Stimulated activated naive CD4-positive, alpha-beta T cell (primary cell): Measurements from ENCODE around the gene ZNF592.

ENCODE experiments used
- DNase-seq, 6 experiments: peaks; one replicate each; lab custom pipeline; 2025; lab: John Stamatoyannopoulos, UW

ZNF592 gene

GRCh38 chr15:84778194-84778593 is 29.8 kb downstream of the ZNF592 start:
- DNase-seq, result no peak

- DNase-seq, result no peak
Observed at GRCh38 chr15:84780492-84780891, 32.1 kb downstream of the ZNF592 start.

GRCh38 chr15:84781495-84781894 is 33.1 kb downstream of the ZNF592 start:
- no peak for DNase-seq

GRCh38 chr15:84782346-84782745 is 34.0 kb downstream of the ZNF592 start:
- no peak for DNase-seq

GRCh38 chr15:84783493-84784251 is 35.3 kb downstream of the ZNF592 start:
- no peak for DNase-seq

GRCh38 chr15:84784262-84784661 is 35.9 kb downstream of the ZNF592 start:
- DNase-seq, result no peak

GRCh38 chr15:84785053-84785452 is 36.7 kb downstream of the ZNF592 start:
- no peak for DNase-seq

- DNase-seq, result no peak
Observed at GRCh38 chr15:84788500-84788899, 40.1 kb downstream of the ZNF592 start.

GRCh38 chr15:84789762-84790161 is 41.4 kb downstream of the ZNF592 start:
- no peak for DNase-seq

GRCh38 chr15:84790676-84791075 is 42.3 kb downstream of the ZNF592 start:
- no peak for DNase-seq

GRCh38 chr15:84791763-84792162 is 43.4 kb downstream of the ZNF592 start:
- no peak for DNase-seq

- DNase-seq, result no peak
Observed at GRCh38 chr15:84793431-84794161, 45.2 kb downstream of the ZNF592 start.

GRCh38 chr15:84794162-84794547 is 45.8 kb downstream of the ZNF592 start:
- DNase-seq, result no peak

- DNase-seq, result no peak
Observed at GRCh38 chr15:84795186-84795585, 46.8 kb downstream of the ZNF592 start.

- no peak for DNase-seq
Observed at GRCh38 chr15:84797212-84797611, 48.8 kb downstream of the ZNF592 start.

- no peak for DNase-seq
Observed at GRCh38 chr15:84797801-84798200, 49.4 kb downstream of the ZNF592 start.

- DNase-seq, result no peak
Observed at GRCh38 chr15:84798436-84798946, 50.1 kb downstream of the ZNF592 start.

GRCh38 chr15:84799511-84800187 is 51.3 kb downstream of the ZNF592 start:
- DNase-seq, result no peak

GRCh38 chr15:84800365-84800806 is 52.0 kb downstream of the ZNF592 start:
- DNase-seq, result no peak

- no peak for DNase-seq
Observed at GRCh38 chr15:84804005-84804900, 55.9 kb downstream of the ZNF592 start.

- no peak for DNase-seq
Observed at GRCh38 chr15:84805221-84805620, 56.8 kb downstream of the ZNF592 start.

GRCh38 chr15:84807228-84807627 is 58.8 kb downstream of the ZNF592 start:
- DNase-seq, result no peak
